BE2C (cell line): ENCODE measurements around the gene BIRC5.
"Not testable (repeated sequence)": the region's sequence is repeated elsewhere in the genome, so short reads cannot be mapped to it uniquely, and the experiment has no call there.

Experiments used
- DNase-seq: peaks from one replicate; pipeline ENCODE4 v3.0.0-alpha.2; 2020
- H3K27me3 ChIP-seq: fragments of 250-450 bp; sonication (Bioruptor Pico); 2 replicates; pipeline ENCODE4 v1.5.1; 2020; ENCODE audit warnings: mild to moderate bottlenecking
- H3K36me3 ChIP-seq: fragments of 250-450 bp; sonication (Bioruptor Pico); 2 replicates; pipeline ENCODE4 v1.5.1; 2020; ENCODE audit warnings: mild to moderate bottlenecking
- H3K4me1 ChIP-seq: fragments of 250-450 bp; sonication (Bioruptor Pico); 2 replicates; pipeline ENCODE4 v1.5.1; 2020
- H3K4me3 ChIP-seq: 2 replicates; pipeline ENCODE4 v1.5.1; 2011; ENCODE audit warnings: low read depth, low read length
- H3K9me3 ChIP-seq: fragments of 250-450 bp; sonication (Bioruptor Pico); 2 replicates; pipeline ENCODE4 v1.5.1; 2020
- TF ChIP-seq, protein P1 (sequence below): IDR thresholded peaks from 2 replicates; pipeline ENCODE4 v1.5.1; 2012; ENCODE audit warnings: mild to moderate bottlenecking, low read depth, low read length

The BIRC5 gene

GRCh38 chr17:78230996-78231935 lies 17.2 kb downstream of the BIRC5 start, which contains the start of gene TMEM235:
Gene TMEM235 (plus strand): TSS chr17:78231631. CDS start chr17:78232024, 393 bp downstream.
- TF ChIP-seq, protein P1, sequence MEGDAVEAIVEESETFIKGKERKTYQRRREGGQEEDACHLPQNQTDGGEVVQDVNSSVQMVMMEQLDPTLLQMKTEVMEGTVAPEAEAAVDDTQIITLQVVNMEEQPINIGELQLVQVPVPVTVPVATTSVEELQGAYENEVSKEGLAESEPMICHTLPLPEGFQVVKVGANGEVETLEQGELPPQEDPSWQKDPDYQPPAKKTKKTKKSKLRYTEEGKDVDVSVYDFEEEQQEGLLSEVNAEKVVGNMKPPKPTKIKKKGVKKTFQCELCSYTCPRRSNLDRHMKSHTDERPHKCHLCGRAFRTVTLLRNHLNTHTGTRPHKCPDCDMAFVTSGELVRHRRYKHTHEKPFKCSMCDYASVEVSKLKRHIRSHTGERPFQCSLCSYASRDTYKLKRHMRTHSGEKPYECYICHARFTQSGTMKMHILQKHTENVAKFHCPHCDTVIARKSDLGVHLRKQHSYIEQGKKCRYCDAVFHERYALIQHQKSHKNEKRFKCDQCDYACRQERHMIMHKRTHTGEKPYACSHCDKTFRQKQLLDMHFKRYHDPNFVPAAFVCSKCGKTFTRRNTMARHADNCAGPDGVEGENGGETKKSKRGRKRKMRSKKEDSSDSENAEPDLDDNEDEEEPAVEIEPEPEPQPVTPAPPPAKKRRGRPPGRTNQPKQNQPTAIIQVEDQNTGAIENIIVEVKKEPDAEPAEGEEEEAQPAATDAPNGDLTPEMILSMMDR: no peak
- no peaks in the 10 kb centered on the region for H3K36me3 ChIP-seq
- no peaks in the 10 kb centered on the region; the same call in 1 of the 2 replicates for H3K4me1 ChIP-seq
- H3K9me3 ChIP-seq: no peaks in the 10 kb centered on the region
- DNase-seq: no peak
- no peaks in the 10 kb centered on the region for H3K27me3 ChIP-seq
- H3K4me3 ChIP-seq: no peak within 1 kb of the TSS

DNA sequence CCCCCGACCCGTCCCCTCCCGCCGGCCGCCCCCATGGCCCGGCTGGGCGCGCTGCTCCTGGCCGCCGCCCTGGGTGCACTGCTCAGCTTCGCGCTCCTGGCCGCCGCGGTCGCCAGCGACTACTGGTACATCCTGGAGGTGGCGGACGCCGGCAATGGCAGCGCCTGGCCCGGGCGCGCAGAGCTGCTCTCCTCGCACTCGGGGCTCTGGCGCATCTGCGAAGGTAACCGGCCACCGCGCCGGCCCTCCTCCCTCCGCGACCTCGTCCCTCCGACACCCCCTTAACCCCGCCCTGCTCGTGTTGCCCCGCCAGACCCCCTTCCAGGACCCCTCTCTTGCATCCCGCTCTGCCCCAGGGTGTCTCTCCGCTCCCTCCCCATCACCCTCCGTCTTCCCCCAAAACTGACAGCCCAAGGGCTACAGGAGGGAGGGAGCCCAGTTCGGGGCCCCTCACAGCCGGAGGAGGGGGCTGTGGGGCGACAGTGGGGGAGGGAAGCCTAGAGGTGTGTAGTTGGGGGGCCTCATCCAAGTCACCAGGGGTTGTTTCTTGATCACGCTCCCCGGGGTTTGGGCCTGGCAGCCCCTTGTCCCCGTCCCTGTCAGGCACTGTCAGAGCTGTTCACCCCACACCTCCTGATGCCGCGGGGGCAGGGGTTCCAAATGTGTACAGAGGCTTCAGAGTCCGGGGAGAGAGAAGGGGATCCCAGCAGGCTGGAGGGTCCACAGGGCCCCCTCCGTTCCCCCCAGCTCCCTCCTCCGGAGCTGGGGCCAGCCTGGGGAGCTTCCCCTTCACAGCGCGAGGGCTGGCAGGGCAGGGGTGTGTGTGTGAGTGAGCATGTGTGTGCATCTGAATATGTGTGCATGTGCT lies 18.2 kb downstream of the BIRC5 start:
- Histone ChIP-seq H3K27me3 (no peaks in the 10 kb centered on the region), H3K4me3 (no peak overlapping the region), H3K36me3 (no peaks in the 10 kb centered on the region), H3K9me3 (no peaks in the 10 kb centered on the region), H3K4me1 (peaks cover 8% of the 10 kb centered on the region)
- TF ChIP-seq, protein P1: no peak
- no peak for DNase-seq

DNA sequence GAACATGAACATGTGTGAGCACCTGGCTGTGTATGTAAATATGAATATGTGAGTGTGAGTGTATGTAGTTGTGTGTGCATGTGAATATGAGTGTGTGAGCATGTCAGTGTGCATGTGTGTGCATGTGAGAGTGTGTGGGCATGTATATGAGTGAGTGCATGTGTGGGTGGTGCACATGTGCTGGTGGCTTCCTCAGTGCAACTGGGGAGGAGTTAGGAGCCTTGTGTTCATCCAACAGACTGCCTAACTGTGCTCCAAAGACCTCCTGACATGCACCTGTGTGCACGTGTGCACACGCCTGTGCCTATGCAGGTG lies 18.8 kb downstream of the BIRC5 start:
- H3K4me3 ChIP-seq: no peak overlapping the region
- no peaks in the 10 kb centered on the region for H3K27me3 ChIP-seq
- no peaks in the 10 kb centered on the region for H3K36me3 ChIP-seq
- TF ChIP-seq, protein P1: no peak
- H3K9me3 ChIP-seq: no peaks in the 10 kb centered on the region
- peaks cover 14% of the 10 kb centered on the region for H3K4me1 ChIP-seq
- DNase-seq: no peak

GRCh38 chr17:78233678-78234077 lies 19.6 kb downstream of the BIRC5 start:
- no peak overlapping the region for H3K4me3 ChIP-seq
- no peaks in the 10 kb centered on the region for H3K36me3 ChIP-seq

DNA sequence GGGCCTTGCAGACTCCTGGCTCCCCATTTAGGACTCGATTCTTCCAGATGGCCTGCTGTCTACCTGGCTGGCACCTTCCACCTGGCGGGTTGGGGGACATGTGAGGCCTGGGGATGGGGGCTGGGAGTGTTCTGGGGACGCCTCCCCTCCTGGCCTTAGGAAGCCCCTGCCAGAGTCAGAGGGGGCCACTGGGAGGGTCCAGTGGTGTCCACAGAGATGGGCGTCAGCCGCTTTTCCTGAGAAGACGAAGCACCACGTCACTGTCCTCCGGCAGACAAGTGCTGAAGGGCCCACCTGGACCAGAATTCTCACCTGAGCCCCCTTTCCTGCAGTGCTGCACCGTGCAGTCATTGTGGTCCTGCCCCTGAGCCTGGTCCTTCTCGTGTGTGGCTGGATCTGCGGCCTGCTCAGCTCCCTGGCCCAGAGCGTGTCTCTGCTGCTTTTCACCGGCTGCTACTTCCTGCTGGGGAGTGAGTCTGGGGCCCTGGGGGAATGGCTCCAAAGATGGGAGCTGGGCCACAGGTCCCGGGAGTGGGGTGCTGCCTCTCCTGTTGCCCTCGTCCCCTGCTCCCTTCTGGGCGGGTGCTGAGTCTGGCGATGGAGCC lies 20.3 kb downstream of the BIRC5 start:
- DNase-seq: no peak
- Histone ChIP-seq H3K4me1 (peaks cover 19% of the 10 kb centered on the region), H3K27me3 (no peaks in the 10 kb centered on the region), H3K9me3 (no peaks in the 10 kb centered on the region), H3K36me3 (no peaks in the 10 kb centered on the region), H3K4me3 (no peak overlapping the region)
- TF ChIP-seq, protein P1: no peak

More at GRCh38 chr17:78233678-78234077, 19.6 kb downstream of the BIRC5 start:
- Histone ChIP-seq H3K27me3 (no peaks in the 10 kb centered on the region), H3K9me3 (no peaks in the 10 kb centered on the region), H3K4me1 (peaks cover 19% of the 10 kb centered on the region)
- DNase-seq: no peak
- TF ChIP-seq, protein P1: no peak

DNA sequence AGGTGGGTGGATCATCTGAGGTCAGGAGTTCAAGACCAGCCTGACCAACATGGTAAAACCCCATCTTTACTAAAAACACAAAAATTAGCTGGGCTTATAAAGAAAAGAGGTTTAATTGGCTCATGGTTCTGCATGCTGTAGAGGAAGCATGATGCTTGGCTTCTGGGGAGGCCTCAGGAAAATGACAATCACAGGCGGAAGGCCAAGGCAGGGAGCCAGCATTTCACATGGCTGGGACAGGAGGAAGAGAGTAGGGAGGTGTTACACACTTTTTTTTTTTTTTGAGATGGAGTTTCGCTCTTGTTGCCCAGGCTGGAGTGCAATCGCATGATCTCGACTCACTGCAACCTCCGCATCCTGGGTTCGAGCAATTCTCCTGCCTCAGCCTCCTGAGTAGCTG lies 21.0 kb downstream of the BIRC5 start:
- peaks cover 19% of the 10 kb centered on the region for H3K4me1 ChIP-seq
- not testable (repeated sequence) for H3K4me3 ChIP-seq, H3K27me3 ChIP-seq, H3K9me3 ChIP-seq, H3K36me3 ChIP-seq, DNase-seq
